PFSK-1 (cell line): ENCODE data around the gene HAND1.

Experiments
- FOXP2 ChIP-seq: optimal IDR thresholded peaks from 2 replicates; pipeline ENCODE3; 2011; ENCODE audit warnings: borderline replicate concordance, control low read depth, inconsistent platforms; ENCODE audit not compliant: insufficient read depth; ENCODE audit errors: extremely low read length, extremely low read depth
- POLR2AphosphoS5 ChIP-seq: IDR thresholded peaks from 2 replicates; pipeline ENCODE4 v1.6.1; 2012; ENCODE audit warnings: low read depth, mild to moderate bottlenecking, control low read depth, low read length, moderate library complexity
- REST ChIP-seq, 2 experiments: IDR thresholded peaks; 2 replicates each; pipeline versions ENCODE4 v1.6.1 to v1.8.0; 2011 to 2012; ENCODE audit warnings: low read depth in 2 of 2, low read length in 2 of 2, control low read depth in 1 of 2, inconsistent platforms in 1 of 2, mild to moderate bottlenecking in 1 of 2, moderate library complexity in 1 of 2; ENCODE audit not compliant: insufficient read depth in 1 of 2
- SIN3A ChIP-seq: IDR thresholded peaks from 2 replicates; pipeline ENCODE4 v1.6.1; 2012; ENCODE audit warnings: mild to moderate bottlenecking, low read length, moderate library complexity, borderline replicate concordance; ENCODE audit not compliant: insufficient read depth
- TAF1 ChIP-seq: IDR thresholded peaks from 2 replicates; pipeline ENCODE4 v1.6.1; 2012; ENCODE audit warnings: low read length, control low read depth, borderline replicate concordance; ENCODE audit not compliant: insufficient read depth

DNA sequence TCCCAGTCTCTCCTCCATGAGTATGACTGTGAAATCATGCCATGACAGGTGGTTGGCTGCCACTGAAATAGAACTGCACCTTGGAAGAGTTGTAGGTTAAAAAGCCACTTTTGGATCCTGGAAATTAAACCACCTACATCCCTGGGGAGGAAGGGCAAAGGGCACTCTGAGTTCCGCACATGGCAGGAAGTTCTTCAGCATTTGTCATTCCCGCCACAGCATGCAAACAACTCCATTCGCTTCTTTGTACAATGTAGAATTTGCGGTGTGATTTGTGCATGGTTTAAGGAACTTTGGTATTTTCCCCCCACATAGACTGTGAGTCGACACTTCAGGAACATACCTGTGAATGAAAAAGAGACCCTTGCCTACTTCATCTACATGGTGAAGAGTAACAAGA lies 22.4 kb downstream of the HAND1 start:
- TF ChIP-seq POLR2AphosphoS5, result no peak
- no peak for TF ChIP-seq TAF1
- TF ChIP-seq FOXP2, result no peak
- no peak for TF ChIP-seq SIN3A
- TF ChIP-seq REST (IDR thresholded peaks at IDR 0.05; ENCODE audit: insufficient read depth in 1 of 2, low read depth in 2 of 2, low read length in 2 of 2), result no peak
